ENCODE measurements around the gene GSTA4.
"Not testable (repeated sequence)": the region's sequence is repeated elsewhere in the genome, so short reads cannot be mapped to it uniquely, and the experiment has no call there.

Gene GSTA4

GRCh38 chr6:53011979-53012378 lies 16.9 kb upstream of the GSTA4 start:
- no peak for DNase-seq

GRCh38 chr6:53010504-53010903 lies 15.4 kb upstream of the GSTA4 start:
- no peak for DNase-seq

- no peak for DNase-seq
Measured at GRCh38 chr6:53009511-53009910, 14.4 kb upstream of the GSTA4 start.

- no peak for DNase-seq
Measured at GRCh38 chr6:53009056-53009455, 14.0 kb upstream of the GSTA4 start.

DNA sequence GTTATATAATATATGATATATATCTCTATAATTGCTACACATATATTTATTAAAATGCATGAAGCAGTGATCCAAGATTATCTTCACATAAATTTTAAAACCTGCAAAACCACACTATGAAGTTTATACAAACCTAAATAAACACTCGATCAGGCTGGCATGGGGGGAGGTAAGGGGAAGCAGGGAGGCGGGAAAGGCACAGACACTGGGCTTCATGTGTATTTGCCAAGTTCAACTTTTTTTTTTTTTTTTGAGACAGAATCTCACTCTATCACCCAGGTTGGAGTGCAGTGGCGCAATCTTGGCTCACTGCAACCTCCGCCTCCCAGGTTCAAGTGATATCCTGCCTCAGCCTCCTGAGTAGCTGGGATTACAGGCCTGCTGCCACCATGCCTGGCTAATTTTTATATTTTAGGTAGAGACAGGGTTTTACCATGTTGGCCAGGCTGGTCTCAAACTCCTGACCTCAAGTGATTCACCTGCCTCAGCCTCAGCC lies 13.2 kb upstream of the GSTA4 start:
- DNase-seq, result not testable (repeated sequence)

GRCh38 chr6:53005663-53006250 lies 10.7 kb upstream of the GSTA4 start:
- peak; percentile 67 for DNase-seq

DNA sequence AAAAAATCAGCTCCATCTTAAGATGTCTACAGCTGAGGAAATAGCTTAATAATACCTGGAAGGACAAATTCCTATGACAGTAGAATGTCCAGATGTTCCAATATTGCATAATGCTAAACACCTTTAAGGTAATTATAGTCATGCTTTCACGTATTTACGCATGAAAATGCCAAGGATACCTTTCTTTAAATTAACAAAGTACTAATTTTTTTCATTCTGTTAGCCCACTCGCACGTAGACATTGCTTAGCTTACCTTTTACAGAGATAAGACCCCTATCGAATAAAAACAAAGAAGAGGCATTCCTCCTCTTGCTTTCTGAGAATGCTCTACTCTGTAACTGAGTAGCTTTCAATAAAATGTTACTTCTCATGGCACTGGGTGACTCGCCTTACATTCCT lies 4.4 kb upstream of the GSTA4 start:
- no peak for DNase-seq

- no peak for DNase-seq
Measured at GRCh38 chr6:52998603-52999002, 3.5 kb upstream of the GSTA4 start.

GRCh38 chr6:52995913-52996645 lies 995 bp upstream of the GSTA4 start:
- DNase-seq, result peak; percentile 88

GRCh38 chr6:52994839-52995088 lies 320 bp downstream of the GSTA4 start:
- no peak for DNase-seq

GRCh38 chr6:52994031-52994838 lies 849 bp downstream of the GSTA4 start:
- peak; percentile 90 for DNase-seq

DNA sequence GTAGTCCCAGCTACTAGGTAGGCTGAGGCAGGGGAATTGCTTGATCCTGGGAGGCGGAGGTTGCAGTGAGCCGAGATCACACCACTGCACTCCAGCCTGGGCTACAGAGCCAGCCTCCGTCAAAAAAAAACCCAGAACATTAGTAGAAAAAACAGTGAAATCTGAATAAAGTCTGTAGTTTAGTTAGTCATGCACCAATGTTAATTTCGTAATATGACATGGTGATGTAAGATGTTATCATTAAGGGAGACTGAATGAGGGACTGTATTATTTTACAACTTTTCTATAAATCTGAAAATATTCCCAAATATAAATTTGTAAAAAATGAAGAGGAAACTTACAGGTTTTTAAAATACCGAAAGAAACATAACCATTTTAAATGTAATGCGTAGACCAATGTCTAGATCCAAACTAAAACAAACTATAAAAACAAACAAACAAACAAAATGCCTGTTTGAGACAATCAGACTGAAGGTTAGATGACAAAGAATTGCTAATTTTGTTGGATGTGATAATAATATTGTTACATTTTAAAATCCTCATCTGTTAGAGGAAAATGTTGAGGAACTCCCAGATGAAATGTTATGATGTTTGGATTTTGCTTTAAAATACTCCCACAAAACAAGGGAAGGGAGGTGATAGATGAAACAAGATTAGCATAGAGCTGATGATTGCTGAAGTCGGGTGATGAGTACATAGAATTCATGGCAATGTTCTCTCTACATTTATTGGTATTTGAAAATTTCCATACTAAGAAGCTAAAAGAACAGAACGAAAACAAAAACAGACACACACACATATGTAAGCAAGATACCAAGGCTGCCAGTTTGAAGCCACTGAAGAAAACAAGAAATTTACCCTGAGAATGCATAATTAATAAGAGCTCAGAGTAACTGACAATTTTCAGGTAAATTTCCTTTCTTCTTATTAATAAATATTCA lies 1.8 kb downstream of the GSTA4 start:
- DNase-seq, result no peak

GRCh38 chr6:52990342-52990741 lies 4.7 kb downstream of the GSTA4 start:
- DNase-seq, result no peak

GRCh38 chr6:52985228-52985627 lies 9.9 kb downstream of the GSTA4 start:
- DNase-seq, result no peak

- no peak for DNase-seq
Measured at GRCh38 chr6:52984247-52984646, 10.8 kb downstream of the GSTA4 start.

- no peak for DNase-seq
Measured at GRCh38 chr6:52983159-52983848, 11.8 kb downstream of the GSTA4 start.

GRCh38 chr6:52982680-52983079 lies 12.4 kb downstream of the GSTA4 start:
- DNase-seq, result no peak

GRCh38 chr6:52981222-52981900 lies 13.7 kb downstream of the GSTA4 start:
- DNase-seq, result no peak

DNA sequence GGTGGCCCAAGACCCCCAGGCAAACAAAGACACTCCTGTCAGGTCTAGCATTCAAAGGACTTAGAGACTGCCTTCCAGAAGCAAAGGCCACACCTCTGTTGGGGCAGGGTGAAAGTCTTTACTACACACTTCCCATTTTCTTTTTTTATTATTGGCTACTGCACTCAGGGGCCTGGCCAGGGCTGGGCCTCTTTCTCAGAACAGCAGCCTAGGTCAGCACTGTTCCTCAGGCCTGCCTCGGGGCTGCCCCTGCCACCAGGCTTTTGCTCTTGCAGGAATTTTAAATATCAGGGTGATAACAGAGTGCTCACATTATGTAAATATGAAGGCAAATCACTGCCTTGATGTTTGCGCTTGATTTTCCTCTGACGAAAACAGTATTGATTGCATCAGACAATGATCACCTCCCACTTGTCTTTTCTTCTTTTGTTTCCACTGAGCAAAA lies 18.5 kb downstream of the GSTA4 start:
- DNase-seq, result no peak

- no peak for DNase-seq
Measured at GRCh38 chr6:52976149-52976548, 18.9 kb downstream of the GSTA4 start.

DNA sequence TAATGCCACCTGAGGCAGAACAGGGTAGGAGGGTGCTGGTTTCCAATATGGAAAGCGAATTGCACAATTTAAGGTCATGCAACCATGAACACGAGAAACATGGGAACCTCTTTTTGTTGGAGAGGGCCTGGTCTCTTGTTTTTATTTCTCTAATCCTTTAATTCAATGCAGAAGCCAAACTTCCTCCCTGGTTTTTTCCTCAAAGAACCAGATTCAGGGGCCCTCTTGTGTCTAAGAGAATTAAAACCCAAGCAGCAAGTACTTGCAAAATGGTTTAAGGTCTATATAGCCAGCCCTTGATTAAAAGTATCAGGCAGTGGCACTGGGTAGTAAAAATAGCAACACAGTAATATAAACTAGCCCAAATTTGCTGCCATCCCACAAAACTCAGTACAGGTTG lies 19.5 kb downstream of the GSTA4 start:
- no peak for DNase-seq

GRCh38 chr6:52972989-52973388 lies 22.1 kb downstream of the GSTA4 start:
- no peak for DNase-seq
